GM12872 (cell line): ENCODE measurements around the gene C1orf159.

Experiments used
- TF ChIP-seq, protein P1 (sequence below): IDR thresholded peaks from 3 replicates; pipeline ENCODE4 v1.5.1; 2011; ENCODE audit warnings: low read depth, mild to moderate bottlenecking, low read length, moderate library complexity; ENCODE audit not compliant: insufficient read depth

Gene C1orf159

GRCh38 chr1:1071486-1072298 is 44.2 kb downstream of the C1orf159 start:
- TF ChIP-seq, protein P1, sequence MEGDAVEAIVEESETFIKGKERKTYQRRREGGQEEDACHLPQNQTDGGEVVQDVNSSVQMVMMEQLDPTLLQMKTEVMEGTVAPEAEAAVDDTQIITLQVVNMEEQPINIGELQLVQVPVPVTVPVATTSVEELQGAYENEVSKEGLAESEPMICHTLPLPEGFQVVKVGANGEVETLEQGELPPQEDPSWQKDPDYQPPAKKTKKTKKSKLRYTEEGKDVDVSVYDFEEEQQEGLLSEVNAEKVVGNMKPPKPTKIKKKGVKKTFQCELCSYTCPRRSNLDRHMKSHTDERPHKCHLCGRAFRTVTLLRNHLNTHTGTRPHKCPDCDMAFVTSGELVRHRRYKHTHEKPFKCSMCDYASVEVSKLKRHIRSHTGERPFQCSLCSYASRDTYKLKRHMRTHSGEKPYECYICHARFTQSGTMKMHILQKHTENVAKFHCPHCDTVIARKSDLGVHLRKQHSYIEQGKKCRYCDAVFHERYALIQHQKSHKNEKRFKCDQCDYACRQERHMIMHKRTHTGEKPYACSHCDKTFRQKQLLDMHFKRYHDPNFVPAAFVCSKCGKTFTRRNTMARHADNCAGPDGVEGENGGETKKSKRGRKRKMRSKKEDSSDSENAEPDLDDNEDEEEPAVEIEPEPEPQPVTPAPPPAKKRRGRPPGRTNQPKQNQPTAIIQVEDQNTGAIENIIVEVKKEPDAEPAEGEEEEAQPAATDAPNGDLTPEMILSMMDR: no peak

GRCh38 chr1:1069711-1070676 is 45.9 kb downstream of the C1orf159 start:
- TF ChIP-seq, protein P1: no peak

GRCh38 chr1:1069056-1069710 is 46.7 kb downstream of the C1orf159 start:
- TF ChIP-seq, protein P1: no peak

DNA sequence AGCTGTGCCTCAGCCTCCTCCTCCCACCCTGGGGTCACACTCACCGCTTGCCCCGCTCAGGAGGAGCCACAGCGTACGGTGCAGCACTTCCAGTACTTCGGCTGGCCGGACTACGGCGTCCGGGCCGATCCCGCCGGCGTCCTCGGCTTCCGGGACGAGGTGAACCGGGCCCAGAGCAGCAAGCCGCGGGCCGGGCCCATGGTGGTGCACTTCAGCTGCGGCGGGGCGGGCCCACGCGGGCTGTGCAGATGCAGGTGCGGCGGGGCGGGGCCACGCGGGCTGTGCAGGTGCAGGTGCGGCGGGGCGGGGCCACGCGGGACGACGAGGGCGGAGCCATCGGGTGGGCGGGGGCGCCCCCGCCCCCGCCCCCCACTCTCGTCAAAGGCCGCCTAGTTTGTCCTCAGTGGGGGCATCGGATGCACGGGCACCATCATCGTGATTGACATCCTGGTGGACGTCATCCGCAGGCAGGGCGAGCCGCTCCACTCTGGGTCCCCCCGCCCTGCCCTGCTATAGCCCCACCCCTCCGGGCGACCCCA is 47.3 kb downstream of the C1orf159 start:
- TF ChIP-seq, protein P1: no peak

DNA sequence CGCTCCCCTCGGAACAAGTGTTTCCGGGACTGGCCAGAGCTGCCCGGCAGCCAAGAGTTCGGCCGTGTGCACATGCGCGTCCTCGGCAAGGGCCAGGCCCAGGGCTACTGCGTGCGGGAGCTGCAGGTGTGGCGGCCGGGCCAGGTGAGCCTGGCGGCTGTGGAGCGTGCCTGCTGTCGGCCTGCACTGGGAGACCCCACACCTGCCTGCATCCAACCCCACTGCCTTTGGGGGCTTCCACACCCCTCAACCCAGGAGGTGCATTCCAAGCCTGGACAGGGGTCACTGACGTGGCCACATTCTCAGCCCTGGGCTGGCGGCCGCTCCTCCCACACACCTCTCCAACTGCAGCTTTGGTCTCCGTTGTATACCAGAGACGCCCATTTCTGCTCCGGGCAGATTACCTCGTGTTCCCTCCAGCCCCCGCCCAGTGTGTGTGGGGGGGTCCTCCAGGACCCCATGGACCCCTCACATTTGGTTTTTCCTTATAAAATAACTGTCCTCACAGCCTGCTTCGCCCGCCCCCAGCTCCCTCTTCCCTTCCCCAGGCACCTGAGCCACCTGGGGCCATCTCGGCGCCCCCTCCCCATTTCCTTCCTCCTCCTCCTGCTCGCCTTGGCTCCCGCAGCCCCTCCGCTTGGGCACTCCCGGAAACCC is 47.9 kb downstream of the C1orf159 start:
- TF ChIP-seq, protein P1: no peak

DNA sequence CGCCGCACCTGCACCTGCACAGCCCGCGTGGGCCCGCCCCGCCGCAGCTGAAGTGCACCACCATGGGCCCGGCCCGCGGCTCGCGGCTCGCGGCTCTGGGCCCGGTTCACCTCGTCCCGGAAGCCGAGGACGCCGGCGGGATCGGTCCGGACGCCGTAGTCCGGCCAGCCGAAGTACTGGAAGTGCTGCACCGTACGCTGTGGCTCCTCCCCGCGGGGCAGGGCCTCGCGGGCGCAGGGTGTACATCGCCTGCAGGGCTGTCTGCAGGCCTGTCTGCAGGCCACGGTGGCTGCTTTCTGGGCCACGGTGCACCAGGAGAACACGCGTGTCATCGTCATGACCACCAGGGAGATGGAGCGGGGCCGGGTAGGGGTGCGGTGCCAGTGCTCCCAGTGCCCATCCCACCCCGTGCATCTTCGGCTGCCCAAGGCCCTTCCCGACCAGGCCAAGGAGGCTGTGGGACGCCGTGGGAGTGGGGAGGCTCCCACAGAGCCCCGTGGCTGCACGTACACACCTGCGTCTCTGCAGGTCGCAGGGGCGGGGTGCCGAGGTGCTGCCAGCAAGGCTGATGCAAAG is 48.5 kb downstream of the C1orf159 start:
- TF ChIP-seq, protein P1: no peak
